Kidney tubule cell (primary cell): ENCODE data around the gene ZBTB8OS.
"Not testable (repeated sequence)": the region's sequence is repeated elsewhere in the genome, so short reads cannot be mapped to it uniquely, and the experiment has no call there.

ENCODE experiments used
- DNase-seq: peaks from one replicate; pipeline ENCODE4 v3.0.0-alpha.2; 2018; ENCODE audit warnings: low spot score

Gene ZBTB8OS

GRCh38 chr1:32650752-32651460, 556 bp upstream of the ZBTB8OS start, which contains the start of gene RBBP4:
TSS of gene RBBP4 (plus strand) at chr1:32651208. CDS start at chr1:32651307, 99 bp downstream.
- peak; percentile 97 for DNase-seq

- DNase-seq: no peak
These were observed 2.8 kb downstream of the ZBTB8OS start for GRCh38 chr1:32647308-32648134.

- no peak for DNase-seq
These were observed 5.9 kb downstream of the ZBTB8OS start for GRCh38 chr1:32644426-32644825.

GRCh38 chr1:32642292-32642827, 8.0 kb downstream of the ZBTB8OS start:
- not testable (repeated sequence) for DNase-seq

- DNase-seq: no peak
These were observed 10.8 kb downstream of the ZBTB8OS start for GRCh38 chr1:32639489-32640075.

- DNase-seq: peak; percentile 15
These were observed 13.3 kb downstream of the ZBTB8OS start for GRCh38 chr1:32636914-32637645.

- DNase-seq: no peak
These were observed 14.7 kb downstream of the ZBTB8OS start for GRCh38 chr1:32635508-32636277.

- DNase-seq: no peak
These were observed 17.5 kb downstream of the ZBTB8OS start for GRCh38 chr1:32632829-32633228.

GRCh38 chr1:32630173-32630572, 20.2 kb downstream of the ZBTB8OS start:
- not testable (repeated sequence) for DNase-seq

GRCh38 chr1:32627596-32628162, 22.7 kb downstream of the ZBTB8OS start:
- no peak for DNase-seq

- no peak for DNase-seq
These were observed 24.2 kb downstream of the ZBTB8OS start for GRCh38 chr1:32626176-32626575.

- no peak for DNase-seq
These were observed 26.6 kb downstream of the ZBTB8OS start for GRCh38 chr1:32623775-32624174.

GRCh38 chr1:32622806-32623681, 27.3 kb downstream of the ZBTB8OS start:
- no peak for DNase-seq

- DNase-seq: no peak
These were observed 28.1 kb downstream of the ZBTB8OS start for GRCh38 chr1:32622205-32622604.

GRCh38 chr1:32619701-32620485, 30.5 kb downstream of the ZBTB8OS start:
- DNase-seq: no peak

- no peak for DNase-seq
These were observed 31.6 kb downstream of the ZBTB8OS start for GRCh38 chr1:32618673-32619221.

GRCh38 chr1:32613472-32613871, 36.9 kb downstream of the ZBTB8OS start:
- no peak for DNase-seq

GRCh38 chr1:32612189-32612881, 38.0 kb downstream of the ZBTB8OS start:
- DNase-seq: peak; percentile 90
